D721Med (cell line): ENCODE measurements around the gene ANKRD33B.

Experiments used
- DNase-seq: peaks from one replicate; pipeline ENCODE4 v3.0.0; 2011; ENCODE audit warnings: low spot score; ENCODE audit not compliant: insufficient read length
- FAIRE-seq: peaks from 2 replicates; lab custom pipeline; 2011; peaks lifted over from hg19 to GRCh38; lab: Jason Lieb, UNC
- TF ChIP-seq, protein P1 (sequence below): IDR thresholded peaks from 2 replicates; pipeline ENCODE4 v1.5.1; 2012; ENCODE audit warnings: mild to moderate bottlenecking, control low read depth; ENCODE audit not compliant: insufficient read depth; ENCODE audit errors: missing control alignments

The ANKRD33B gene

DNA sequence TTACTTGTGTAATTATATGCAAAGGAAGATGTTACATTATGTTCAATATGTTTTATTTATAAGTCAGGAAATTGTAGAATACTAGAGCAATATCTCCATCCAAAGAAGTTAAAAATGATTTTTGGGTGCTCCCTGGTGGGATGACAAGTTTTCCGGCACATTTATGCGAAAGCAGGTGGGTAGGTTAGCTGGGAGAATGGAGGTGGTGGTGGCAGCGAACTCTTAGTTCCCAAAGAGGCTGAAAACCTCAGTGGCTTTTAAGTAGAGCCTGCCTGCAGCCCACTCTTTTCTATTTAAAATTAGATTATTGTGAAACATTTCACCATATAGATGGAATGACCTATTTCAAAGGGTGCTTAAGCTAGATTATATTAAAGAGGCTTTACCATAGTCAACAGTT, 51.8 kb downstream of the ANKRD33B start:
- TF ChIP-seq, protein P1, sequence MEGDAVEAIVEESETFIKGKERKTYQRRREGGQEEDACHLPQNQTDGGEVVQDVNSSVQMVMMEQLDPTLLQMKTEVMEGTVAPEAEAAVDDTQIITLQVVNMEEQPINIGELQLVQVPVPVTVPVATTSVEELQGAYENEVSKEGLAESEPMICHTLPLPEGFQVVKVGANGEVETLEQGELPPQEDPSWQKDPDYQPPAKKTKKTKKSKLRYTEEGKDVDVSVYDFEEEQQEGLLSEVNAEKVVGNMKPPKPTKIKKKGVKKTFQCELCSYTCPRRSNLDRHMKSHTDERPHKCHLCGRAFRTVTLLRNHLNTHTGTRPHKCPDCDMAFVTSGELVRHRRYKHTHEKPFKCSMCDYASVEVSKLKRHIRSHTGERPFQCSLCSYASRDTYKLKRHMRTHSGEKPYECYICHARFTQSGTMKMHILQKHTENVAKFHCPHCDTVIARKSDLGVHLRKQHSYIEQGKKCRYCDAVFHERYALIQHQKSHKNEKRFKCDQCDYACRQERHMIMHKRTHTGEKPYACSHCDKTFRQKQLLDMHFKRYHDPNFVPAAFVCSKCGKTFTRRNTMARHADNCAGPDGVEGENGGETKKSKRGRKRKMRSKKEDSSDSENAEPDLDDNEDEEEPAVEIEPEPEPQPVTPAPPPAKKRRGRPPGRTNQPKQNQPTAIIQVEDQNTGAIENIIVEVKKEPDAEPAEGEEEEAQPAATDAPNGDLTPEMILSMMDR: no peak
- FAIRE-seq (no peak), DNase-seq (no peak)

DNA sequence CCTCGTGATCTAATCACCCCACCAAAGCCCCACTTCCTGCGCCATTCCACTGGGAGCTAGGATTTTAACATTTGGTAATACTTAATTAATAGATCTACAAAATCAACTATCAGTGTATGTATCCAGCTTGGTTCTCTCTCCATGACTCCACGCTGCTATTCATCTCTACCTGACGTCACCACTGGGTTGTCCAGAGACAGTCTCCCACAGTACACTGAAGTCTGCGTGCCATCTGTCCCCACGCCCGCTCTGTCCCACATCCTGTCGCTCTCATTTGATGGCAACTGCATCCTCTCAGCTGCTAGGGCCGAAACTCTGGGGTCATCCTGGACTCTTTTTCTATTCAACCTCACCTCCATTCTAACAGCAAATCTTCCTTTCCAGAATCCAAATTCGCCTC, 53.2 kb downstream of the ANKRD33B start:
- DNase-seq (no peak), FAIRE-seq (no peak)
- TF ChIP-seq, protein P1: no peak

DNA sequence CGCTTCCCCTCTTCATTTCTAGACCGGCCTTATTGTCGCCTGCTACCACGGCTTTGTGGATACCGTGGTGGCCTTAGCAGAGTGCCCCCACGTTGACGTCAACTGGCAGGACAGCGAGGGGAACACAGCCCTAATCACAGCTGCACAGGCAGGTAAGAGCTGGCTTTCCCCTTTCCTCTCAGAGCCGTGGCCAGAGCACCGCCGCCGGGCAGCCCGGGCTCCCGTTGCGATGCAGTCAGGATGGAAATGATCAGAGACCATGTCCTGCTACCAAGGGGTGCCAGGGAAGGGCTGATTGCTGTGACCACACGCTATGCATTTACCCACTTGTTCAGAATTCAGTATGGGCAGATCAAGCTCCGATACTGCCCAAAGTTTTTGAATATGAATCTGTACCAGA, 54.4 kb downstream of the ANKRD33B start:
- no peak for DNase-seq
- no peak for FAIRE-seq
- TF ChIP-seq, protein P1: no peak

DNA sequence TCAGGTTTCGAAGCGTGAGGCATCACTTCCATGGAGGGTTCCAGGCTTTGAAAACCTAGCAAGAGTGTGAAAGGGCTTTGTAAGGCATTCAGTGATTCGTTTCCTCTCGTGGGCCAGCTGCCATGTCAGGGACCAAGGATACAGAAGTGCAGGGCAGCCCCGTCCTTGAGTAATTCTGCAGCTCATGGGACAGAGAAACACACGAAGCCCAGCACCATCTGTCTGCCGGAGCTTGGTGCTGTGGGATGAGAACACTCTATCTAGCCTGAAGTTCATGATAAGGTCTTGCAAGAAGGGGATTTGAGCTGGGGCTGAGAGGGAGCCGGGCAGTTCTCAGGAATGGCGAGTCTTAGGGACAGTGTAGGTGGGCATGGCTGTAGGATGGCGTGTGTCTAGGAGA, 55.8 kb downstream of the ANKRD33B start:
- FAIRE-seq: no peak
- TF ChIP-seq, protein P1: no peak
- DNase-seq: no peak

DNA sequence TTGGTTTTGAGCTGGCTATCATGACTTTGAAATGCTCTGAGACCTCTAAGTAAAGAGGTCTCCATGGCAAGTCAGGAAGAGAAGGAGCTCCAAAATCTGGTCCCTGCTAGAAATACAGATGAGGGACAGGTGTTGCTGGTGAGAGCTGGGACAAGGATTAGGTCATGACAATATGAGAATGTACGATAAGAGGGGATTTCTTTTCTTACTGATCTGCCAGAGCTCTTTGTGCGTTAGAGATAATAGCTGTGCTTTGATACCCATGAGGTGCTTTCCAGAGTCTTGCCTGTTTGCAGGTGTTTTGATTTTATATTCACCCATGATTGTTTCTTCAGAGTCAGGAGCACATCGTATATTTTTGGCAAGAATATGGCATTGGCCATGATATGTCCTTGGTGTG, 56.5 kb downstream of the ANKRD33B start:
- DNase-seq: no peak
- TF ChIP-seq, protein P1: no peak
- FAIRE-seq: no peak

DNA sequence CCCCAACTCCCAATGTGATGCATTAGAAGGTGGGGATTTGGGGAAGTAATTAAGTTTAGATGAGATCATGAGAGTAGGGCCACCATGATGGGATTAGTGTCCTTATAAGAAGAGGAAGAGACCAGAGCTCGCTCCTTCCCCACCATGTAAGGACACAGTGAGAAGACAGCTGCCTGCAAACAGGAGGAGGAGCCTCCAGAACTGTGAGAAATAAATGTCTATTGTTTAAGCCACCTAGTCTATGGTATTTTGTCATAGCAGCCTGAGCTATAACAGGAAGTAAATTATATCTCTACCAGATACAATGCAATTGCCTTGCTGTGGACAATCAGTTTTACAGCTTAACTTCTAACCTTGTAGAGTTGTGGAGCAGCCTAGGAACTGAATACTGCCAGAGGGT, 58.0 kb downstream of the ANKRD33B start:
- FAIRE-seq (no peak), DNase-seq (no peak)
- TF ChIP-seq, protein P1: no peak

DNA sequence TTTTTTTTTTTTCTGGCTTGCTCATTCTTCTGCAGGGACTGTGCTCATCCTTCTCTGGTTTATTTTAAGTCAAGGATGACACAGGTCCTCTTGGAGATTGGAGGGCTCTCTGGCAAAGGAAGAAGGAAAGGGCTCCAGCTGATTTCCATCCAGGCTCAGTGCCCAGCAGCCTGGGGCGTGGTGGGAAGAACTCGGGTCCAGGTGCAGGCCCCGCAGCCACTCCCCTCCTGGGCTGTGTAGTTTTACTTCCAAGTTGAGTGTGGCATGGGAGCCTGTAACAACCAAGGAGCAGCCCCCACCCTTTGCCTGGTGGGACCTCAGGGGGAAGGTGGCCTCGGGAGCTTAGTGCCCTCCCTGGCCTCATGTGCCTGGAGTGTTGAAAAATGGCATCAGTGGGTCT, 58.9 kb downstream of the ANKRD33B start:
- TF ChIP-seq, protein P1: no peak
- no peak for FAIRE-seq

More for the DNA sequence above, 58.9 kb downstream of the ANKRD33B start:
- DNase-seq: no peak
